ENCODE measurements around the gene CNGB1.

DNA sequence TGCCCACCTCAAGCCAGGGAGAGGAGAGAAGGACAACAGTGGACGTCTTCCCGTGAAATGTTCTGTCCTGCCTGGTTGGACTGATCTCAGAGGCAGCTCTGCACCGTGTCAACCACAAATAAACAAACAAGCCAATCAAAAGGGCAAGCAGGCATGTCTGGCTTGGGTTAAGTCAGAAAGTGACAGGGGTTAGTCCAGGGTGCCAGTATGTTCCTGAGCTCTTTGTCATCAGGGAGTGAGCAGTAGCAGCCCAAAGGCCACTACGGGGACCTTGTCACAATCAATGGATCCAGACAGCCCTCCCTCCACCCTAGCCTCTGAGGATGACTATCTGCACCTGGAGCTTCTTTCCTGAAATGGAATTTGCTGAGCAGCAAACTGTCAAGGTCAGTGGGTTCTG is 35.0 kb downstream of the CNGB1 start:
- TF ChIP-seq, protein P1, sequence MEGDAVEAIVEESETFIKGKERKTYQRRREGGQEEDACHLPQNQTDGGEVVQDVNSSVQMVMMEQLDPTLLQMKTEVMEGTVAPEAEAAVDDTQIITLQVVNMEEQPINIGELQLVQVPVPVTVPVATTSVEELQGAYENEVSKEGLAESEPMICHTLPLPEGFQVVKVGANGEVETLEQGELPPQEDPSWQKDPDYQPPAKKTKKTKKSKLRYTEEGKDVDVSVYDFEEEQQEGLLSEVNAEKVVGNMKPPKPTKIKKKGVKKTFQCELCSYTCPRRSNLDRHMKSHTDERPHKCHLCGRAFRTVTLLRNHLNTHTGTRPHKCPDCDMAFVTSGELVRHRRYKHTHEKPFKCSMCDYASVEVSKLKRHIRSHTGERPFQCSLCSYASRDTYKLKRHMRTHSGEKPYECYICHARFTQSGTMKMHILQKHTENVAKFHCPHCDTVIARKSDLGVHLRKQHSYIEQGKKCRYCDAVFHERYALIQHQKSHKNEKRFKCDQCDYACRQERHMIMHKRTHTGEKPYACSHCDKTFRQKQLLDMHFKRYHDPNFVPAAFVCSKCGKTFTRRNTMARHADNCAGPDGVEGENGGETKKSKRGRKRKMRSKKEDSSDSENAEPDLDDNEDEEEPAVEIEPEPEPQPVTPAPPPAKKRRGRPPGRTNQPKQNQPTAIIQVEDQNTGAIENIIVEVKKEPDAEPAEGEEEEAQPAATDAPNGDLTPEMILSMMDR (IDR thresholded peaks at IDR 0.05; ENCODE audit: borderline replicate concordance, extremely low read depth, low read length, poor library complexity, severe bottlenecking) = no peak
- no peak for TF ChIP-seq EZH2 (IDR thresholded peaks at IDR 0.05; ENCODE audit: borderline replicate concordance, low read depth, low read length, severe bottlenecking)

Measured in DND-41 (cell line).